Mesothelial cell of epicardium (in vitro differentiated cells): ENCODE data around the gene SYAP1. TPM values are rescaled to one million over a fixed set of nuclear protein-coding genes. Genes with fewer than 3 reads are reported as not detected.
"Not testable (repeated sequence)": the region's sequence is repeated elsewhere in the genome, so short reads cannot be mapped to it uniquely, and the experiment has no call there.

ENCODE experiments used
- DNase-seq, 2 experiments: peaks; one replicate each; pipeline ENCODE4 v3.0.0; 2021; ENCODE audit warnings: low spot score in 2 of 2; ENCODE audit not compliant: unreplicated experiment in 2 of 2
- H3K27ac Mint-ChIP-seq: 2 replicates; pipeline ENCODE4 v1.8.0; 2021; ENCODE audit warnings: mixed read lengths
- H3K27me3 Mint-ChIP-seq: 2 replicates; pipeline ENCODE4 v1.8.0; 2021; ENCODE audit warnings: low read depth, mixed read lengths
- H3K36me3 Mint-ChIP-seq: 2 replicates; pipeline ENCODE4 v1.8.0; 2021; ENCODE audit warnings: mixed read lengths
- H3K4me1 Mint-ChIP-seq: 2 replicates; pipeline ENCODE4 v1.8.0; 2021; ENCODE audit warnings: mixed read lengths
- H3K4me3 Mint-ChIP-seq: 2 replicates; pipeline ENCODE4 v1.8.0; 2021; ENCODE audit warnings: mild to moderate bottlenecking, moderate library complexity, mixed read lengths
- H3K9me3 Mint-ChIP-seq: 2 replicates; pipeline ENCODE4 v1.8.0; 2021; ENCODE audit warnings: mixed read lengths
- CTCF ChIP-seq: fragments of 200-600 bp; sonication (generic); IDR thresholded peaks from one replicate; pipeline ENCODE4 v1.5.0; 2021; ENCODE audit warnings: antibody characterized with exemption; ENCODE audit not compliant: unreplicated experiment
- total RNA-seq: library from RNA; stranded (reverse); gene quantifications from 3 replicates; pipeline ENCODE4 v1.2.1, GENCODE V29; 2021

SYAP1 gene
- total RNA-seq, 1 donor from 2014 or later: 41.1 TPM

- no peak for DNase-seq
- no peak for TF ChIP-seq CTCF
- peak overlapping the region; percentile 100 for H3K27ac Mint-ChIP-seq
- H3K4me1 Mint-ChIP-seq: peaks cover 10% of the 10 kb centered on the region
- H3K36me3 Mint-ChIP-seq: no peaks in the 10 kb centered on the region
- no peaks in the 10 kb centered on the region for H3K9me3 Mint-ChIP-seq
- H3K27me3 Mint-ChIP-seq: no peaks in the 10 kb centered on the region
- H3K4me3 Mint-ChIP-seq: peak overlapping the region; percentile 46
These were observed 52.3 kb downstream of the SYAP1 start for GRCh38 chrX:16771483-16772398.

- no peak for DNase-seq
- no peaks in the 10 kb centered on the region for H3K27me3 Mint-ChIP-seq
- H3K9me3 Mint-ChIP-seq: no peaks in the 10 kb centered on the region
- H3K4me1 Mint-ChIP-seq: peaks cover 10% of the 10 kb centered on the region
- H3K27ac Mint-ChIP-seq: peak overlapping the region; percentile 100
- no peak for TF ChIP-seq CTCF
- no peaks in the 10 kb centered on the region for H3K36me3 Mint-ChIP-seq
- H3K4me3 Mint-ChIP-seq: no peak overlapping the region
These were observed 53.0 kb downstream of the SYAP1 start for GRCh38 chrX:16772460-16772859.

GRCh38 chrX:16774746-16775145 lies 55.3 kb downstream of the SYAP1 start:
- Mint-ChIP-seq H3K4me1 (peaks cover 10% of the 10 kb centered on the region), H3K36me3 (no peaks in the 10 kb centered on the region), H3K27me3 (no peaks in the 10 kb centered on the region), H3K27ac (no peak overlapping the region), H3K4me3 (no peak overlapping the region), H3K9me3 (no peaks in the 10 kb centered on the region)
- TF ChIP-seq CTCF: no peak
- DNase-seq: no peak

GRCh38 chrX:16778545-16778944 lies 59.1 kb downstream of the SYAP1 start:
- H3K4me3 Mint-ChIP-seq: no peak overlapping the region
- DNase-seq: no peak
- no peaks in the 10 kb centered on the region for H3K9me3 Mint-ChIP-seq
- TF ChIP-seq CTCF: no peak
- no peaks in the 10 kb centered on the region for H3K27me3 Mint-ChIP-seq
- no peak overlapping the region for H3K27ac Mint-ChIP-seq
- H3K4me1 Mint-ChIP-seq: no peaks in the 10 kb centered on the region
- no peaks in the 10 kb centered on the region for H3K36me3 Mint-ChIP-seq

DNA sequence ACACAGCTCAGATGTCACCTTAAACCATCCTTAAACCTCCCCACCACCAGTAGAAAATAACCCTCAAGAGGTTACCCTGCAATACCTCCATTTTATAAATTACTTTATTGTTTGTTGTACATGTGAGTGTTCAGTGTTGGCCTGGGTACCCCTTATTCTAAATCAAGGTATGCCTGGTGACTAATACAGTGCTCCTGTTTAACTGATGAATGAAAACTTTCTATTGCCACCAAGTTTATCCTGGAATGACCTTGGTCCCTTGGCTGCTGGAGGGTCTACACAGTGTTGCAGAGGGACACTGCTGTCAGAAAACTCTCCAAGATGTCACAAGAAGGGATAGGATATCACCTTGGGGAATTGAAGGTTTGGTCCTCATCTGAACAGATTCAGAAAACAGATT lies 59.6 kb downstream of the SYAP1 start:
- no peaks in the 10 kb centered on the region for H3K27me3 Mint-ChIP-seq
- H3K4me3 Mint-ChIP-seq: no peak overlapping the region
- DNase-seq: no peak
- no peaks in the 10 kb centered on the region for H3K36me3 Mint-ChIP-seq
- no peak overlapping the region for H3K27ac Mint-ChIP-seq
- no peak for TF ChIP-seq CTCF
- H3K9me3 Mint-ChIP-seq: no peaks in the 10 kb centered on the region
- no peaks in the 10 kb centered on the region for H3K4me1 Mint-ChIP-seq

DNA sequence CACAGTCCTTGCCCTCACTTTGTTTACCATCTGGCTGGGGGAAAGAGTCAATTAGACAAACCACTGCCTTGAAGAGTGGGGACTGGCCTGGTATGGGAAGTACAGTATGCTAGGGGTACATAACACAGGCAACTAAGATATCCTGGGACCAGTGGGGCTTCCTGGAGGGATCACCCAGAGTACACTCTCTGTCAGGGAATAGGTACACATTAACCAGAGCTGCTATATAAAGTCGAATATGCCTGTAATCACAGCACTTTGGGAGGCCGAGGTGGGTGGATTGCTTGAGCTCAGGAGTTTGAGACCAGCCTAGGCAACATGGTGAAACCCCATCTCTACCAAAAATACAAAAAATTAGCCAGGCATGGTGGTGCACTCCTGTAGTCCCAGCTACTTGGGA lies 60.4 kb downstream of the SYAP1 start:
- not testable (repeated sequence) for H3K27ac Mint-ChIP-seq, DNase-seq, H3K9me3 Mint-ChIP-seq, H3K4me1 Mint-ChIP-seq, H3K4me3 Mint-ChIP-seq, H3K36me3 Mint-ChIP-seq, H3K27me3 Mint-ChIP-seq
